DMS 273 (cell line): Measurements from ENCODE around the gene PEG3.
"Not testable (repeated sequence)": the region's sequence is repeated elsewhere in the genome, so short reads cannot be mapped to it uniquely, and the experiment has no call there.

Experiments used
- DNase-seq: peaks from one replicate; lab custom pipeline; 2025; ENCODE audit not compliant: unreplicated experiment; lab: John Stamatoyannopoulos, UW

Gene PEG3

GRCh38 chr19:56840451-56841192 is at the start of gene PEG3, which contains the start of gene ZIM2:
Gene PEG3 (minus strand): TSS chr19:56840726. CDS start chr19:56824655, 16,071 bp downstream.
Gene ZIM2 (minus strand): TSS chr19:56840726. CDS start chr19:56824277, 16,449 bp downstream.
- peak; percentile 96 for DNase-seq

- DNase-seq, result no peak
Measured at GRCh38 chr19:56885173-56885985, 44.9 kb upstream of the PEG3 start.

GRCh38 chr19:56884441-56884840 is 43.9 kb upstream of the PEG3 start:
- DNase-seq, result no peak

- DNase-seq, result no peak
Measured at GRCh38 chr19:56880592-56881190, 40.2 kb upstream of the PEG3 start.

GRCh38 chr19:56877069-56877715 is 36.7 kb upstream of the PEG3 start:
- no peak for DNase-seq

GRCh38 chr19:56875717-56876116 is 35.2 kb upstream of the PEG3 start:
- DNase-seq, result no peak

- DNase-seq, result no peak
Measured at GRCh38 chr19:56874530-56874929, 34.0 kb upstream of the PEG3 start.

- no peak for DNase-seq
Measured at GRCh38 chr19:56873493-56873892, 33.0 kb upstream of the PEG3 start.

GRCh38 chr19:56869886-56870285 is 29.4 kb upstream of the PEG3 start:
- no peak for DNase-seq

GRCh38 chr19:56868446-56868845 is 27.9 kb upstream of the PEG3 start:
- DNase-seq, result no peak

GRCh38 chr19:56866538-56866937 is 26.0 kb upstream of the PEG3 start:
- peak; percentile 8 for DNase-seq

- no peak for DNase-seq
Measured at GRCh38 chr19:56864443-56865125, 24.1 kb upstream of the PEG3 start.

GRCh38 chr19:56862741-56863140 is 22.2 kb upstream of the PEG3 start:
- DNase-seq, result peak; percentile 40

GRCh38 chr19:56860409-56860808 is 19.9 kb upstream of the PEG3 start:
- DNase-seq, result not testable (repeated sequence)

- no peak for DNase-seq
Measured at GRCh38 chr19:56858026-56858425, 17.5 kb upstream of the PEG3 start.

- DNase-seq, result no peak
Measured at GRCh38 chr19:56856822-56857221, 16.3 kb upstream of the PEG3 start.

- not testable (repeated sequence) for DNase-seq
Measured at GRCh38 chr19:56852361-56852760, 11.8 kb upstream of the PEG3 start.

GRCh38 chr19:56848166-56848565 is 7.6 kb upstream of the PEG3 start:
- no peak for DNase-seq

- DNase-seq, result peak; percentile 22
Measured at GRCh38 chr19:56842412-56842811, 1.9 kb upstream of the PEG3 start.

GRCh38 chr19:56841193-56841543 is 642 bp upstream of the PEG3 start:
- peak; percentile 60 for DNase-seq
